ENCODE data around the gene ROR1.

ROR1 gene

DNA sequence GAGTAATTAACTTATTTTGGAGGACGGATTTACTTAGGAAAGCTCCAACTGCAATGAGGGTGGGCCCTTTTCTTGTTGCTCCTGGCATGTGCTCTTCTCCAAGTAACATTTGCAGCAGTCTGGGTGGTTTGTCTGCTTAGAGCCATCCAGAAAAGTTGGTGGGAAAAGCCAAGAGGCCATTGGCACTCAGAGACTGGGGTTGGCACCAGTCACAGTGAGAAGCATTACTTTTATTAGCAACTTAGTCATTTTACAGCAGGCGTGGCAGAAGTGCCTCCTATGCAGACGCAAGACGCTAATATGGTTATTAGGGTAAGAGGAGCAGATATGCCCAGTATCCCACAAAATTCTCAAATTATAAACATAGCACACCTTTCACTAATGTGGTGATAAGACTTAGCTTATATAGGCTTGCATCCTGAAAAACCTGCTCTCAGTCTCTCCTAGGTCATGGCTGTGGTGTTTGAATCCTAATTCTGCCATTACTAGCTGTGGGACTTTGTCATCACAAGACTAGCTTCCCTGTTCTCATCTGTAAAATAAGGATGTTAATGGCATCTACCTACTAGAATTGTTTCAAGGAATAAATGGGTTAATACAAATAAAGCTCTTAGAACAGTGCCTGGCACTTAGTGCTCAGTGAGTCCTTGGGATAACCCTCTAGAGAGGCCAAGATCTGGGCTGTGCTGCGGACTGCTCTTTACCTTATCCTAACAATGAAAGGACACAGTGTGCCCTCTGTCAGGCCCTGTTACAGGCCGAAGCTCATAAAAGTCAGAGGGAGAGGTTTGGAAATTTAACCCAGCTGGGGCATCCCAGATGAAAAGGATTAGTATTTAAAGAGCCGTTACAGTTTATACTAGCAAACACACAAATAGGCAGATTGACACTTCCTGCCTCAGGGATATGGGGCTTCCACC, 154.6 kb downstream of the ROR1 start:
- no peak overlapping the region for H3K4me3 ChIP-seq (ENCODE audit: low read length)
- no peaks in the 10 kb centered on the region for H3K9me3 ChIP-seq (ENCODE audit: control insufficient read depth, low read length)
- no peak overlapping the region for H3K9ac ChIP-seq (ENCODE audit: low read length)
- peaks cover 12% of the 10 kb centered on the region for H3K4me1 ChIP-seq (ENCODE audit: control insufficient read depth, insufficient read depth, low read length)
- H3K27me3 ChIP-seq (ENCODE audit: control insufficient read depth, insufficient read depth, low read length): no peaks in the 10 kb centered on the region
- no peaks in the 10 kb centered on the region for H3K36me3 ChIP-seq (ENCODE audit: control insufficient read depth, insufficient read depth, low read length)

GRCh38 chr1:63929106-63929478, 155.3 kb downstream of the ROR1 start:
- no peaks in the 10 kb centered on the region for H3K9me3 ChIP-seq (ENCODE audit: control insufficient read depth, low read length)
- H3K36me3 ChIP-seq (ENCODE audit: control insufficient read depth, insufficient read depth, low read length): no peaks in the 10 kb centered on the region
- H3K4me1 ChIP-seq (ENCODE audit: control insufficient read depth, insufficient read depth, low read length): peaks cover 12% of the 10 kb centered on the region
- H3K9ac ChIP-seq (ENCODE audit: low read length): no peak overlapping the region
- H3K27me3 ChIP-seq (ENCODE audit: control insufficient read depth, insufficient read depth, low read length): no peaks in the 10 kb centered on the region
- H3K4me3 ChIP-seq (ENCODE audit: low read length): no peak overlapping the region

DNA sequence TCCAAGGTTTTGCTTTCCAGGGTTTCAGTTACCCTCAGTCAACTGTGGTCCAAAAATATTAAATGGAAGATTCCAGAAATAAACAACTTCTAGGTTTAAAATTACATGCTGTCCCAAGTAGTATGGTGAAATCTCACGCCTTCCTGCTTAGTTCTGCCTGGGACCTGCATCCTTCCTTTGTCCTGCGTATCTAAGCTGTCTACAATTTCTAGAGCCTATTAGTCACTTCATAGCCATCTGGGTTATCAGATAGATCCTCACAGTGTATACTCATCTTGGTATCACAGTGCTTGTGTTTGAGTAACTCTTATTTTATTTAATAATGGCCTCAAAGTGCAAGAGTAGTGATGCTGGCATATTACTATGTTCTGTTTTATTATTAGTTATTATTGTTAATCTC, 157.7 kb downstream of the ROR1 start:
- no peak overlapping the region for H3K9ac ChIP-seq (ENCODE audit: low read length)

GRCh38 chr1:63934697-63935096, 160.9 kb downstream of the ROR1 start:
- H3K9ac ChIP-seq (ENCODE audit: low read length): no peak overlapping the region

More for the DNA sequence above, 157.7 kb downstream of the ROR1 start:
- Histone ChIP-seq H3K4me3 (ENCODE audit: low read length) (no peak overlapping the region), H3K9me3 (ENCODE audit: control insufficient read depth, low read length) (no peaks in the 10 kb centered on the region), H3K27me3 (ENCODE audit: control insufficient read depth, insufficient read depth, low read length) (no peaks in the 10 kb centered on the region), H3K4me1 (ENCODE audit: control insufficient read depth, insufficient read depth, low read length) (peaks cover 12% of the 10 kb centered on the region), H3K36me3 (ENCODE audit: control insufficient read depth, insufficient read depth, low read length) (no peaks in the 10 kb centered on the region)

DNA sequence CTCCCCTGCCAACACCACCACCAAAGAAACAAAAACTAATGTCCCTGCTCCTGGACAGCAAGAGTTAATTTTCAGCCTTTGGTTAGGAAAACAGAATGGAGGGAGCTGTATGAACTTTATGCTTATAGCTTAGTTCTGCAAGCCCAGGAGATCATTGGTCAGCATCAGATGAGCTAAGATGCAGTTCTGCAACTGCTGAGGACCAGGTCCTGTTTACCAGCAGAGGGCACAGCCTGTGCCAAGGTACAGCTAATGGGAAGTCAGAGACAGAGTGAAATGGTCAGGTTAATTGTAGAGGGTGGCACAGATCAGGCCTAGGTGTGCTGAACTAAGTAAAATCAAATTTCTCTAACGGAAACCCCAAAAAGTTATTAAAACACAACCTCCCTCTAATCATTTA, 161.3 kb downstream of the ROR1 start:
- no peaks in the 10 kb centered on the region for H3K27me3 ChIP-seq (ENCODE audit: control insufficient read depth, insufficient read depth, low read length)
- no peaks in the 10 kb centered on the region for H3K9me3 ChIP-seq (ENCODE audit: control insufficient read depth, low read length)
- H3K36me3 ChIP-seq (ENCODE audit: control insufficient read depth, insufficient read depth, low read length): no peaks in the 10 kb centered on the region
- no peak overlapping the region for H3K9ac ChIP-seq (ENCODE audit: low read length)
- H3K4me1 ChIP-seq (ENCODE audit: control insufficient read depth, insufficient read depth, low read length): no peaks in the 10 kb centered on the region
- no peak overlapping the region for H3K4me3 ChIP-seq (ENCODE audit: low read length)

More at GRCh38 chr1:63934697-63935096, 160.9 kb downstream of the ROR1 start:
- no peaks in the 10 kb centered on the region for H3K4me1 ChIP-seq (ENCODE audit: control insufficient read depth, insufficient read depth, low read length)
- no peaks in the 10 kb centered on the region for H3K36me3 ChIP-seq (ENCODE audit: control insufficient read depth, insufficient read depth, low read length)
- H3K4me3 ChIP-seq (ENCODE audit: low read length): no peak overlapping the region
- H3K9me3 ChIP-seq (ENCODE audit: control insufficient read depth, low read length): no peaks in the 10 kb centered on the region
- H3K27me3 ChIP-seq (ENCODE audit: control insufficient read depth, insufficient read depth, low read length): no peaks in the 10 kb centered on the region

DNA sequence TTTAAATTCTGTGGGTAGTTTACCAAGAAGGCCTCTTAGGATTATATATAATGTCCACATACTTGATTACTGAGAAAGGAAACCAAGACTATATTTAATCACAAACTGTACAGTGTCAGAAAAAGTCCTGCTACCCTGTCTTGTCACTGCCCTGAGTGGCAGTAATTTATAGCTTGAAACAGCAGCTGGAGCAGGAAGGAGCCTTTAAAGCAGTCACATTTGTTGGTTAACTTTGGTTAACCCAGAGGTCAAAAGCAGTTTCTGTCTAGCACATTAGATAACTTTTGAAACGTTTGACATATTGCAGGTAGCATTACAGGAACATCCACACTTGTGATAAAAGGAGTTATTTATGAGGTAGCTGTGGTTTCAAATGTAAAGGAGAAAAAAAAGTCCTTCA, 161.7 kb downstream of the ROR1 start:
- H3K9ac ChIP-seq (ENCODE audit: low read length): no peak overlapping the region
- H3K4me3 ChIP-seq (ENCODE audit: low read length): no peak overlapping the region
- no peaks in the 10 kb centered on the region for H3K36me3 ChIP-seq (ENCODE audit: control insufficient read depth, insufficient read depth, low read length)
- H3K4me1 ChIP-seq (ENCODE audit: control insufficient read depth, insufficient read depth, low read length): no peaks in the 10 kb centered on the region
- H3K9me3 ChIP-seq (ENCODE audit: control insufficient read depth, low read length): no peaks in the 10 kb centered on the region
- H3K27me3 ChIP-seq (ENCODE audit: control insufficient read depth, insufficient read depth, low read length): no peaks in the 10 kb centered on the region

- no peaks in the 10 kb centered on the region for H3K4me1 ChIP-seq (ENCODE audit: control insufficient read depth, insufficient read depth, low read length)
Measured at GRCh38 chr1:63936276-63936675, 162.5 kb downstream of the ROR1 start.

DNA sequence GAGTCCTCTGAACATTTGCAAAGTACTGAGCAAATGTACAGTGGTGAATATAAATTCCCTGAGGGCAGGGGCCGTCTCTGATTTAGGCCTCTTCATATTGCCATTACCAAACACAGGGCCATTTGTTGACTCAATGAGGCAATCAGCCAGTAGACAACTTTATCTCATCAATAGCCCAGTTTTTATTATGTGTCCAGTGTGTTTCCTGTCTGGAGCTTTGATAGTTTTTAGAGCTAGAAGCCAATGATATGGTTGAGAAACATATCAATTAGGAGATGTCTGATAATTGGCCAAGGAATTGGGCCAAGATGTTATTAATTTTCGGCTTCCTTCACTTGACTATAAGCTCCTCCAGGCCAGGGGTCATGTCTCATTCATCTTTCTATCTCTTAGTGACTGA, 163.0 kb downstream of the ROR1 start:
- H3K36me3 ChIP-seq (ENCODE audit: control insufficient read depth, insufficient read depth, low read length): no peaks in the 10 kb centered on the region
- no peaks in the 10 kb centered on the region for H3K27me3 ChIP-seq (ENCODE audit: control insufficient read depth, insufficient read depth, low read length)
- no peak overlapping the region for H3K4me3 ChIP-seq (ENCODE audit: low read length)
- H3K4me1 ChIP-seq (ENCODE audit: control insufficient read depth, insufficient read depth, low read length): no peaks in the 10 kb centered on the region
- no peak overlapping the region for H3K9ac ChIP-seq (ENCODE audit: low read length)
- H3K9me3 ChIP-seq (ENCODE audit: control insufficient read depth, low read length): no peaks in the 10 kb centered on the region

More at GRCh38 chr1:63936276-63936675, 162.5 kb downstream of the ROR1 start:
- H3K9me3 ChIP-seq (ENCODE audit: control insufficient read depth, low read length): no peaks in the 10 kb centered on the region
- H3K36me3 ChIP-seq (ENCODE audit: control insufficient read depth, insufficient read depth, low read length): no peaks in the 10 kb centered on the region
- H3K4me3 ChIP-seq (ENCODE audit: low read length): no peak overlapping the region
- H3K27me3 ChIP-seq (ENCODE audit: control insufficient read depth, insufficient read depth, low read length): no peaks in the 10 kb centered on the region
- no peak overlapping the region for H3K9ac ChIP-seq (ENCODE audit: low read length)

- Histone ChIP-seq H3K4me1 (ENCODE audit: control insufficient read depth, insufficient read depth, low read length) (no peaks in the 10 kb centered on the region), H3K36me3 (ENCODE audit: control insufficient read depth, insufficient read depth, low read length) (no peaks in the 10 kb centered on the region), H3K9me3 (ENCODE audit: control insufficient read depth, low read length) (no peaks in the 10 kb centered on the region), H3K27me3 (ENCODE audit: control insufficient read depth, insufficient read depth, low read length) (no peaks in the 10 kb centered on the region), H3K4me3 (ENCODE audit: low read length) (no peak overlapping the region), H3K9ac (ENCODE audit: low read length) (no peak overlapping the region)
Measured at GRCh38 chr1:63937461-63938022, 163.7 kb downstream of the ROR1 start.

GRCh38 chr1:63940440-63940839, 166.6 kb downstream of the ROR1 start:
- Histone ChIP-seq H3K36me3 (ENCODE audit: control insufficient read depth, insufficient read depth, low read length) (no peaks in the 10 kb centered on the region), H3K4me3 (ENCODE audit: low read length) (no peak overlapping the region), H3K27me3 (ENCODE audit: control insufficient read depth, insufficient read depth, low read length) (no peaks in the 10 kb centered on the region), H3K4me1 (ENCODE audit: control insufficient read depth, insufficient read depth, low read length) (no peaks in the 10 kb centered on the region), H3K9ac (ENCODE audit: low read length) (no peak overlapping the region), H3K9me3 (ENCODE audit: control insufficient read depth, low read length) (no peaks in the 10 kb centered on the region)

- Histone ChIP-seq H3K9ac (ENCODE audit: low read length) (no peak overlapping the region), H3K36me3 (ENCODE audit: control insufficient read depth, insufficient read depth, low read length) (no peaks in the 10 kb centered on the region), H3K4me3 (ENCODE audit: low read length) (no peak overlapping the region), H3K27me3 (ENCODE audit: control insufficient read depth, insufficient read depth, low read length) (no peaks in the 10 kb centered on the region), H3K4me1 (ENCODE audit: control insufficient read depth, insufficient read depth, low read length) (no peaks in the 10 kb centered on the region), H3K9me3 (ENCODE audit: control insufficient read depth, low read length) (no peaks in the 10 kb centered on the region)
Measured at GRCh38 chr1:63943393-63943792, 169.6 kb downstream of the ROR1 start.

DNA sequence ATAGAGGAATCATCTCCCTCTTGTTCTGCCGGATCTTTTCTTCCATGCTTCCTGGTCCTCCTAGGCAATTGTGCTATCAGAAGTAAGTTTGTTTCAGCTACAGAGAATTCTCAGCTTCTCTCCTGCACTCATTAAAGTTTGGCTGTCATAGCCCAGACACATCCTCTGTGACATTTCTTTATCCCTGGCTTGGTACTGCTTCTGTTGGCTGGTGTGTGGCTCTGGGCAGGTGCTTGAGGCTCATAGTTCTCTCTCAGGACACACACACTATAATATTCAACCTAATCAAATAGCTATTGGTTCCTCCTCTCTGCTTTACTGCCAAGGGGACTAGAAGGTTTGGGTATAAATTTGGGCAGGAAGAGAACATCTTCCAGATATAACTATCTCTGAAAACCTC, 172.1 kb downstream of the ROR1 start:
- Histone ChIP-seq H3K9me3 (ENCODE audit: control insufficient read depth, low read length) (no peaks in the 10 kb centered on the region), H3K4me1 (ENCODE audit: control insufficient read depth, insufficient read depth, low read length) (no peaks in the 10 kb centered on the region), H3K27me3 (ENCODE audit: control insufficient read depth, insufficient read depth, low read length) (no peaks in the 10 kb centered on the region), H3K36me3 (ENCODE audit: control insufficient read depth, insufficient read depth, low read length) (no peaks in the 10 kb centered on the region), H3K4me3 (ENCODE audit: low read length) (no peak overlapping the region), H3K9ac (ENCODE audit: low read length) (no peak overlapping the region)
